GM18951 (cell line): Measurements from ENCODE around the gene AMN.
"Not testable (repeated sequence)": the region's sequence is repeated elsewhere in the genome, so short reads cannot be mapped to it uniquely, and the experiment has no call there.

Experiments used
- POLR2A ChIP-seq: IDR thresholded peaks from 4 replicates; pipeline ENCODE4 v1.6.1; 2011; ENCODE audit warnings: mild to moderate bottlenecking; ENCODE audit not compliant: insufficient read length, insufficient read depth; ENCODE audit errors: extremely low read depth
- in situ Hi-C: fragments of 300-500 bp; cut with MboI; formaldehyde crosslinking; loops from one replicate; pipeline ENCODE4 v1.12.0; 2022; ENCODE audit warnings: low sequenced_read_pairs, mixed read lengths, inconsistent platforms; ENCODE audit not compliant: unreplicated experiment

AMN gene

GRCh38 chr14:102922490-102923200 lies at the start of gene AMN:
TSS of gene AMN (plus strand) at chr14:102922663. CDS start at chr14:102922689, 26 bp downstream.
- TF ChIP-seq POLR2A, result no peak
- in situ Hi-C loops, result no loop called here

- in situ Hi-C loops, result no loop called here
- TF ChIP-seq POLR2A, result no peak
These were observed 49.3 kb upstream of the AMN start for GRCh38 chr14:102873131-102873530.

DNA sequence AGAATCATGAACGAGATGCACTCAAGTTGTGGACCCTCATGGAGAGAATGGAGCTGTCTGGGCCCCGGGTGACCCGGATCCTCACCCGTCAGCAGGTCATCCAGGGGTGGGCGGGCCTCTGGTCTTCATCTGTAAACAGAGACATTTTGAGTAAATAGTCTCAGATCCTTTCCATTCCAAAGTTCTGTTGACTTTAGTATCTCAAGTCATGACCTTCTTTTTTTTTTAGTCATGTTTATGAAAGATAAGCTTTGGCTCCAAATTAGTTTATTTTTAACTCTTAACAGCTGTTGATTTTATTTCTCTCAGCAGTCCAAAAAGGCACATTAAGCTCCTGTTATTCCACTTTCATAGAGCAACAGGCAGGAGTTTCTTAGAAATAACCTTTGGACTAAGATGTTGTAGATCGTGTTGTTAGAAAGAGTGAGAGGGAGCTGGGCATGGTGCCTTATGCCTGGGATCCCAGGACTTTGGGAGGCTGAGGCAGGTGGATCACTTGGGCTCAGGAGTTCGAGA lies 48.9 kb upstream of the AMN start:
- TF ChIP-seq POLR2A, result no peak
- in situ Hi-C loops, result no loop called here

DNA sequence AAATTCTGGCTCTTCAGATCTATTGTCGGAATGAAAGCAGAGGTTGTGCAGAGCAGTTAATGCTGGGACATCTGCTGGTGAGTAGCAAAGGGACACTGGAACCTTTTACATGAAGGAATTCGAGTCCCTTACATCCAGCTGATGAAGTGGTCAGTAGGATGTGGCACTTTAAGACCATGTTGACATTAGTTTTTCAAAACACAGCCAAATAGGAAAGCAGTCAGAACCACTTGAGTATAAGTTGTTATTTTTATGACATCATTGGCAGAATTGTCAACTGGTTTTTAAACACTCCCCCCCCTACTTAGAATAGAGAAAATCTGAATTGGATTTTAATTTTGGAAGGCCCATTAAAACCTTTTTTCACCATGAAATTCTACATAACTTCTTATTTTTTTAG lies 46.8 kb upstream of the AMN start:
- in situ Hi-C loops, result no loop called here
- TF ChIP-seq POLR2A, result no peak

DNA sequence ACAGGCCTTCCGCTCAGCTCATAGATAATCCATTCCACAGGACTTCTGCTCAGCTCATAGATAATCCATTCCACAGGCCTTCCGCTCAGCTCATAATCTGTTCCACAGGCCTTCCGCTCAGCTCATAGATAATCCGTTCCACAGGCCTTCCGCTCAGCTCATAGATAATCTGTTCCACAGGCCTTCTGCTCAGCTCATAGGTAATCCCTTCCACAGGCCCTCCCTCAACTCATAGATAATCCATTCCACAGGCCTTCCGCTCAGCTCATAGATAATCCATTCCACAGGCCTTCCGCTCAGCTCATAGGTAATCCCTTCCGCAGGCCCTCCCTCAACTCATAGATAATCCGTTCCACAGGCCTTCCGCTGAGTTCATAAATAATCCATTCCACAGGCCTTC lies 45.0 kb upstream of the AMN start:
- in situ Hi-C loops, result not testable (repeated sequence)

DNA sequence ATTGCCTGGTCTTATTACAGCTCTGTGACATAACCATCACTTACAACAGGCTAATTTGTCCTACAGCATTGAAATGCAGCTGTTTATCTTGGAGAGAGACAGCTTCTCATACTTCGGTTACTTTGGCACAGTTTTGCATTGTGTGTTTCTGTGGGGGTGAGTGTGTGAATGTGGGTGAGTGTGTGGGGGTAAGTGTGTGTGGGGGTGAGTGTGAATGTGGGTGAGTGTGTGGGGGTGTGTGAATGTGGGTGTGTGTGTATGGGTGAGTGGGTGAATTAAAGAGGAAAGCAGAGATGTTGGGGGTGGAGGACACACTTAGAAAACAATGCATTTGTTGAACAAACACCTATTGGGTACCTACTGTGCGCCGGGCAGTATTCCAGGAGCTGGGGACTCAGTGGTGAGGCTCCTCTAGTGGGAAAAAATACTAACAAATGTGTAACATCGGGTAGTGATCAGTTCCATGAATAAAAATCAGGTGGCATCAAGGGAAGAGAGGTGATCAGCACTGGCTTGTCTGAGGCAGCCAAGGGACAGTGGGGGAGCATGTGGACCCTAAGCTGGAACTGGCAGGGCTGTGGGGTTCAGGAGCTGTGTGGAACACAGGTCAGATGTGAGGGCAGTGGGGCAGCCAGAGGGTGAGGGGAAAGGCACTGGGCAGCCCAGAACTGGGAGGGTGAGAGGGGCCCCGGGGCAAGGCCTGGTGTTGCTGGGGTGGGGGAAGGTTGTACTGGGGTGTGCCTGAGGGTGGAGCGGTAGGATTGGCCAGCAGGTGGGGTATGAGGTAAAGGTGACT lies 44.1 kb upstream of the AMN start:
- in situ Hi-C loops, result no loop called here
- TF ChIP-seq POLR2A, result no peak

DNA sequence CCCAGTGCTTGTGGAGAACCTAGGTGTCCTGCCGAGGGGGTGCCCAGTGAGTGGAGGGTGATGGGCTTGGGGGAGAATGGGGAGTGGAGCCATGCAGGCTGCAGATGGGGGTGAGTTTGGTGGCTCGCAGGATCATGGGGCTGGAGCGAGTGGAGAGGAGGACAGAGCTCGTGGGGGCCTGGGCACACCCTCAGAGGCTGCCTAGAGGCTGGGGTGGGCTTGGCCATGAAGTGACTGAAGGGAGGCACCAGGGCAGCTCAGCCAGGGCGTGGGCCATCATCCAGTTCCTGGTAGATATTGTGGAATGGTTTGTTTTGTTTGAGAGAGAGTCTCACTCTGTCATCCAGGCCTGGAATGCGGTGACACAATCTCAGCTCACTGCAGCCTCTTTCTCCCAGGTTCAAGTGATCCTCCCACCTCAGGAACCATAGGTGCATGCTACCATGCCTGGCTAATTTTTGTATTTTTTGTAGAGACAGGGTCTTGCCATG lies 43.4 kb upstream of the AMN start:
- in situ Hi-C loops, result no loop called here
- TF ChIP-seq POLR2A, result no peak

DNA sequence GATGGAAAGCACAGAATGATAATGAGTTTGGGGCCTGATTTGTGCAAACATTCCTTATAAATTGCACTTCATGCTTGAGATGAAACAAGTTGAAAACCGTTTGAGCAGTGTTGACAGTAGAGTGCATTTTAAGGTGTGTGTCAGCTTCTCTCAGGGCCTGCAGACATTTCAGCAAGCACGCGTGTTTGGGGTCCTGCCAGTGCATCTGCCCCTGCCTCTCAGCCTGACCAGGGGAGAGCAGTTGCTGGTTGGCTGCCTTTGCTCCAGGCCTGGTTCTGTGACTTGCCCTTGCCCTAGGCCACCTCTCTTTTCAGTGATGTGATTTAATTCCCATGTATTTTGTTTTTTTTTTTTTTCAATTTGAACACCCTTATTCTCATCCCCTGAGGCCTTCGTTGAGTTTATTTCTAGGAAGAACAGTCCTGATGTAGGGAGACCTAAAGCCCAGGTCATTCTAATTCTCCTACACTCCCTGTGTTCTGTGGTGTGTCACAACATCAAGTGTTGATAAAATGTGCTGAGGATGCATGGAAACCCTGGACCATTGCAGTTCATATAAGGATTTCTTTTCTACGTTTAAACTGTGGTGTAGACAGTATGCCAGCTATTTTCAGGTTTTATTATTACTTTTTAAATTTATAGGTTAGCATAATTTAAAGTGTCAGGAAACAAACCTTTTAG lies 40.1 kb upstream of the AMN start:
- in situ Hi-C loops, result no loop called here
- no peak for TF ChIP-seq POLR2A

DNA sequence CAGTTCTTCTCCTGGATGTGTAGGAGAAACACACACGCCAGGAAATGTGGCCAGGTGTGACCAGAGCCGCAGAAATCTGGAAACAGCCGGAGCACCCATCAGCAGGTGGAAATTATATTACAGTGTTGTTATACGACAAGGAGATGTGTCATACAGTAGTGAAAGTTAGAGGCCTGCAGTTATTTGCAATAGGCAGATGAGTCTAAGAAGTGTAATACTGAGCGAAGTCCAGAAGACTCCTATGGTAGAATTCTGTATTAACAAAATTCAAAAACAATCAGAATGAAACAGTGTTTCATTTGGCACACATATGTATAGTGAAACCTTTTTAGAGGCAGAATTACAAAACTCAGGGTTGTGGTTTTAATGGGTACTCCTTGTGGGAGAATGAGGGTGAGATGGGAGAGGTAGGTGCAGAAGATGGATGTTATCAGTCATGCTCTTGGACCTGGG lies 39.3 kb upstream of the AMN start:
- in situ Hi-C loops, result no loop called here
- no peak for TF ChIP-seq POLR2A

- in situ Hi-C loops, result no loop called here
- TF ChIP-seq POLR2A, result no peak
These were observed 38.9 kb upstream of the AMN start for GRCh38 chr14:102883554-102883953.

DNA sequence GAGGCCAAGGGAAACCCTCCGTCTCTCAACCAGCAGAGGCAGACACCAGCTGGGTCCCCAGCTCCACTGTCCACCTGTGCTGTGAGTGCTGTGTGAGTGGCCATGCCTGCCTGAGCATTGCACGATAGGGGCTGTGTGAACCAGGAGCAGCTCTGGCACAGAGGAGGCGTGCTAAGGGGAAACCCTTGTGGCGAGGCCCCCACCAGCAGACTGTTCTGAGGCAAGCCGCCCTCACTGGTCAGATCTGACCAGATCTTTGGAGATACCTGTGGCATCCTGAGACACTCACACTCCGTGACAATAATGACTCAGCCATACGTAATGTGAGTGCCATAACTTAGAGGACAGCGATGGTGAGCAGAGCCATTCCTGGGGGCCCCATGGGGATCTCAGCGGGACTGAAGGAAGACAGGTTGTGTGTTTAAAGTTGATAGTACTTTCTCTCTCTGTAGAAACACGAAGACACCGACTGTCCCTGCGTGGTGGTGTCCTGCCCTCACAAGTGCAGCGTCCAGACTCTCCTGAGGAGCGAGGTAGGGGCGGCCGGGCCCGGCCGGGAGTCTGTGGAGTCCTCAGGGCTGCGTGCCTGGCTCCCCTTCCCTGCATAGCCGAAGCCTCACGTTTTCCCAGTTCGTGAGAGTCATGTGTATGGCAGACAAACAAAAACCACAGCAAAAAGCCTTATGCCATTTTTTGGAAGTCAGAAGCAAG lies 36.6 kb upstream of the AMN start:
- no peak for TF ChIP-seq POLR2A
- in situ Hi-C loops, result no loop called here

GRCh38 chr14:102888748-102889147 lies 33.7 kb upstream of the AMN start:
- in situ Hi-C loops, result no loop called here
- TF ChIP-seq POLR2A, result no peak

DNA sequence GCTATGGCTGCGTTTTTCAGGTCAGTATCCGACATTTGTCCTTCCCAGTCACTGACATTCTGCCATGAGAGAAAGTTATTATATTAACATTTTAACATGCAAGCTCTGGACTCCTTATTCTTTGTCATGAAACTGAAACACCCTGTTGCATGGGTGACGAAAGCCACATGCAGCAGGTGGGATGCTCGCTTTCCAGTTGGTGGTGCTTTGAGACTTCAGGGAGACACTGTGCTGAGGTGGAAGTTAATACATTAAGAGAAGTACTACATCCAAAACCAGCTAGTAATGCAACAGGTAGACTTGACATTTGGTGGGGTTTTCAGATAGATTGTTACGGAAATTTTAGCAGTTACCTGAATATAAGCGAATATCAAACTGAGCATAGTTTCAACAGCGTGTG lies 32.8 kb upstream of the AMN start:
- in situ Hi-C loops, result no loop called here
- TF ChIP-seq POLR2A, result no peak
